GM23338 (cell line): ENCODE data around the gene BCKDK. TPM values are rescaled to one million over a fixed set of nuclear protein-coding genes. Genes with fewer than 3 reads are reported as not detected.

Experiments
- ATAC-seq: fragments of 200-7000 bp; cut with Tn5 transposase; 3 replicates; pipeline ENCODE4 v1.9.1; 2020
- DNase-seq: peaks from one replicate; pipeline ENCODE4 v3.0.0-alpha.2; 2015; ENCODE audit warnings: low spot score
- H2AFZ ChIP-seq: fragments of 200-600 bp; sonication (generic); 2 replicates; pipeline ENCODE4 v1.8.0; 2016; ENCODE audit warnings: antibody characterized with exemption, mild to moderate bottlenecking, moderate library complexity
- H3F3A ChIP-seq: fragments of 200-600 bp; sonication (generic); replicated peaks from 2 replicates; pipeline ENCODE4 v1.8.0; 2017; ENCODE audit warnings: antibody characterized with exemption, mixed run types, low read depth
- H3K27ac ChIP-seq: fragments of 200-600 bp; sonication (generic); 2 replicates; pipeline ENCODE4 v1.6.1; 2016; ENCODE audit warnings: low read depth
- H3K27me3 ChIP-seq: fragments of 200-600 bp; sonication (generic); 2 replicates; pipeline ENCODE4 v1.8.0; 2016; ENCODE audit warnings: mild to moderate bottlenecking, mixed run types, moderate library complexity; ENCODE audit not compliant: insufficient read depth
- H3K36me3 ChIP-seq: fragments of 200-600 bp; sonication (generic); 2 replicates; pipeline ENCODE4 v1.8.0; 2016; ENCODE audit warnings: mild to moderate bottlenecking; ENCODE audit not compliant: insufficient read depth
- H3K4me1 ChIP-seq: fragments of 200-600 bp; sonication (generic); 2 replicates; pipeline ENCODE4 v1.8.0; 2016; ENCODE audit warnings: mild to moderate bottlenecking, moderate library complexity; ENCODE audit not compliant: insufficient read depth
- H3K4me2 ChIP-seq: fragments of 200-600 bp; sonication (generic); 2 replicates; pipeline ENCODE4 v1.7.1; 2017; ENCODE audit warnings: mixed run types
- H3K4me3 ChIP-seq: fragments of 200-600 bp; sonication (generic); 2 replicates; pipeline ENCODE4 v1.6.1; 2016; ENCODE audit warnings: mixed run types
- H3K79me2 ChIP-seq: fragments of 200-600 bp; sonication (generic); replicated peaks from 2 replicates; pipeline ENCODE4 v1.8.0; 2017; ENCODE audit warnings: mild to moderate bottlenecking; ENCODE audit not compliant: insufficient read depth
- H3K9me2 ChIP-seq: fragments of 200-600 bp; sonication (generic); 2 replicates; pipeline ENCODE4 v1.8.0; 2017; ENCODE audit not compliant: insufficient read depth
- H4K20me1 ChIP-seq: fragments of 200-600 bp; sonication (generic); replicated peaks from 2 replicates; pipeline ENCODE4 v1.8.0; 2017; ENCODE audit warnings: mild to moderate bottlenecking; ENCODE audit not compliant: insufficient read depth
- H3K27ac Mint-ChIP-seq: 2 replicates; pipeline ENCODE4 v1.8.0; 2020; ENCODE audit warnings: inconsistent platforms, mild to moderate bottlenecking, moderate library complexity, mixed read lengths
- H3K27me3 Mint-ChIP-seq: 3 replicates; pipeline ENCODE4 v1.8.0; 2022; ENCODE audit warnings: low read depth, mild to moderate bottlenecking, moderate library complexity, mixed read lengths, inconsistent platforms; ENCODE audit not compliant: insufficient read depth, poor library complexity
- H3K36me3 Mint-ChIP-seq: 3 replicates; pipeline ENCODE4 v1.8.0; 2021; ENCODE audit warnings: low read depth, mild to moderate bottlenecking, inconsistent platforms, moderate library complexity, mixed read lengths
- H3K4me1 Mint-ChIP-seq: 3 replicates; pipeline ENCODE4 v1.8.0; 2020; ENCODE audit warnings: mild to moderate bottlenecking, inconsistent platforms, mixed read lengths
- H3K4me3 Mint-ChIP-seq: 3 replicates; pipeline ENCODE4 v1.8.0; 2021; ENCODE audit warnings: moderate library complexity, mild to moderate bottlenecking, inconsistent platforms, mixed read lengths
- H3K9me3 Mint-ChIP-seq: 3 replicates; pipeline ENCODE4 v1.8.0; 2020; ENCODE audit warnings: moderate library complexity, mild to moderate bottlenecking, inconsistent platforms, mixed read lengths
- CREB1 ChIP-seq: fragments of 250-450 bp; sonication (Bioruptor Pico); IDR thresholded peaks from 2 replicates; pipeline ENCODE4 v1.5.0; 2020; ENCODE audit warnings: low read depth, mild to moderate bottlenecking, moderate library complexity
- CTCF ChIP-seq, 2 experiments: fragments of 200-600 bp in 1 of 2; sonication (generic) in 1 of 2; conservative IDR thresholded peaks; 2 replicates each; pipeline versions ENCODE4 v1.5.1 to v1.6.1; 2016 to 2017; ENCODE audit warnings: antibody characterized with exemption in 2 of 2, low read depth in 2 of 2, mild to moderate bottlenecking in 2 of 2, moderate library complexity in 1 of 2
- ETS1 ChIP-seq: IDR thresholded peaks from 2 replicates; pipeline ENCODE4 v1.6.1; 2016; ENCODE audit warnings: antibody characterized with exemption
- EZH2 ChIP-seq: fragments of 200-600 bp; sonication (generic); IDR thresholded peaks from one replicate; pipeline ENCODE4 v1.8.0; 2017; ENCODE audit warnings: antibody characterized with exemption, mild to moderate bottlenecking, low read depth; ENCODE audit not compliant: unreplicated experiment
- EZH2phosphoT487 ChIP-seq: fragments of 200-600 bp; sonication (generic); IDR thresholded peaks from one replicate; pipeline ENCODE4 v1.8.1; 2018; ENCODE audit warnings: antibody characterized with exemption; ENCODE audit not compliant: unreplicated experiment
- JUNB ChIP-seq: IDR thresholded peaks from one replicate; pipeline ENCODE4 v1.6.1; 2016; ENCODE audit warnings: antibody characterized with exemption; ENCODE audit not compliant: unreplicated experiment
- NANOG ChIP-seq: IDR thresholded peaks from 2 replicates; pipeline ENCODE4 v1.6.1; 2016; ENCODE audit warnings: antibody characterized with exemption, borderline replicate concordance
- POLR2AphosphoS5 ChIP-seq: IDR thresholded peaks from 2 replicates; pipeline ENCODE4 v1.6.1; 2016; ENCODE audit warnings: antibody characterized with exemption, low read depth
- REST ChIP-seq: IDR thresholded peaks from one replicate; pipeline ENCODE4 v1.6.1; 2018; ENCODE audit warnings: antibody characterized with exemption; ENCODE audit not compliant: unreplicated experiment
- STAT1 ChIP-seq: IDR thresholded peaks from one replicate; pipeline ENCODE4 v1.6.1; 2016; ENCODE audit warnings: antibody characterized with exemption; ENCODE audit not compliant: unreplicated experiment
- ZNF114 ChIP-seq: fragments of 250-450 bp; sonication (Bioruptor Pico); IDR thresholded peaks from 2 replicates; pipeline ENCODE4 v1.5.0; 2020; ENCODE audit warnings: mild to moderate bottlenecking, moderate library complexity
- ZNF331 ChIP-seq: fragments of 250-450 bp; sonication (Bioruptor Pico); IDR thresholded peaks from 2 replicates; pipeline ENCODE4 v1.5.0; 2020; ENCODE audit warnings: low read depth, mild to moderate bottlenecking, moderate library complexity
- ZNF462 ChIP-seq: fragments of 250-450 bp; sonication (Bioruptor Pico); IDR thresholded peaks from 2 replicates; pipeline ENCODE4 v1.5.0; 2020; ENCODE audit warnings: mild to moderate bottlenecking, moderate library complexity
- polyA plus RNA-seq: library from polyadenylated mRNA; unstranded; fragments of >200 nt; fragmentation: Nextera tagmentation; extraction: Ambion mirVana; gene quantifications from 2 replicates; pipeline ENCODE4 v1.2.1, GENCODE V29; 2016
- total RNA-seq: library from RNA; depleted of rRNA; stranded (reverse); fragments of >200 nt; shearing (Covaris generic); gene quantifications from 2 replicates; pipeline ENCODE4 v1.2.3, GENCODE V29; 2014

BCKDK gene
- total and polyA plus RNA-seq, 2 experiments from 2014 or later = 36.1 to 58.9 TPM

GRCh38 chr16:31133046-31133501, 24.9 kb downstream of the BCKDK start:
- H3K27ac ChIP-seq = no peak overlapping the region
- H3K4me2 ChIP-seq = no peak overlapping the region
- H3K4me1 ChIP-seq = peaks cover 29% of the 10 kb centered on the region
- H3K9me2 ChIP-seq = no peaks in the 10 kb centered on the region
- TF ChIP-seq REST = no peak
- TF ChIP-seq ZNF462 (CRISPR knock-in tag) = no peak
- no peak for TF ChIP-seq NANOG
- no peak for TF ChIP-seq ETS1
- TF ChIP-seq EZH2phosphoT487 = no peak
- no peak for TF ChIP-seq CREB1 (CRISPR knock-in tag)
- TF ChIP-seq JUNB = no peak
- TF ChIP-seq ZNF331 (CRISPR knock-in tag) = no peak
- TF ChIP-seq STAT1 = no peak
- TF ChIP-seq ZNF114 (CRISPR knock-in tag) = no peak
- TF ChIP-seq CTCF (conservative IDR thresholded peaks at IDR 0.05; ENCODE audit: low read depth in 2 of 2) = no peak
- TF ChIP-seq EZH2 = no peak
- no peak for TF ChIP-seq POLR2AphosphoS5
- Mint-ChIP-seq H3K36me3 (peaks cover 38% of the 10 kb centered on the region), H3K4me1 (peaks cover 56% of the 10 kb centered on the region), H3K4me3 (peak overlapping the region; percentile 94), H3K27me3 (peaks cover 27% of the 10 kb centered on the region), H3K9me3 (no peaks in the 10 kb centered on the region; the same call in 2 of the 3 replicates), H3K27ac (peak overlapping the region; percentile 98)
- no peaks in the 10 kb centered on the region for H3K27me3 ChIP-seq
- H4K20me1 ChIP-seq = no peaks in the 10 kb centered on the region; the same call in 1 of the 2 replicates
- no peak for DNase-seq
- H3K79me2 ChIP-seq = peaks cover 8% of the 10 kb centered on the region; the same call in 1 of the 2 replicates
- no peak overlapping the region for H2AFZ ChIP-seq
- no peak for ATAC-seq
- H3K36me3 ChIP-seq = peaks cover 9% of the 10 kb centered on the region
- H3F3A ChIP-seq = peaks cover 3% of the 10 kb centered on the region; the same call in 1 of the 2 replicates
- no peak overlapping the region; the same call in 1 of the 2 replicates for H3K4me3 ChIP-seq
